NCI-H146 (cell line): ENCODE measurements around the gene TBCD.
"Not testable (repeated sequence)": the region's sequence is repeated elsewhere in the genome, so short reads cannot be mapped to it uniquely, and the experiment has no call there.

Experiments used
- DNase-seq: peaks from one replicate; lab custom pipeline; 2025; lab: John Stamatoyannopoulos, UW

Gene TBCD

DNA sequence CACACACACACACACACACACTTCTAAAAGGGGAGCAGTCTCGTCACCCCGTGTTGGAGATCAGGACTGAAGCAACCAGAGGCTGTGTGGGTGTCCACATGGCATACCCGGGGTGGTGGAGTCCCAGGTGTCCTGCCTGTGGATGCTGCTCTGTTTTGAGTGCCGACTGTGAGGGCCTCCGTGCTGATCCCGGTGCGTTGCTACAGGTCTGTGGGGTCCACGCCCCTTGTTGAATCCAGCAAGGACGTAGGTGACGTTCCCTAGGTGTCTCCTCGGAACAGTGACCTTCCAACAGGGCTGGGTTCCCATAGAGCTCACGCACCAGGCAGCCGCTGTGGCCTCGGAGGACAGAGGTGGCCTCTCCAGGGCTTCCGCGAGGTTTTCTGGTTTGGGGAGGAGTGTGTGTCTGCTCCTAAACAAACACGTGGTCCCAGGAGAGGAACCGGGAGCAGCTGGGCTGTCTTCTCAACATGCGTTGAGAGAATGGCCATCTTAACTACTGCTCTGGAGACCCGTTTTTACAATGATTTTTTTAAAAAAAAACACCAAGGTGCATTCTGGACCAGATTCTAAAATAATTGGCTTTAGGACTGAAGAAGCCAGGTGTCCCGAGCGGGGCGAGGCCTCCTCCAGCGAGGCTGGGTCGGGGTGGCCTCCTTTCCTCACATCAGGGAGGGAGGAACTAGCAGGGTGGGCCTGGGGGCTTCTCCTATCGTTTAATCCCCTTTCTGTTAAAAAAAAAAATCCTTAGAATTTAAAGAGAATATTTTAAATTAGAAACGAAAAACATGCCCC lies 188.6 kb downstream of the TBCD start:
- DNase-seq = no peak

- no peak for DNase-seq
These were observed 189.4 kb downstream of the TBCD start for GRCh38 chr17:82941021-82942001.

GRCh38 chr17:82942166-82943130 lies 190.6 kb downstream of the TBCD start:
- DNase-seq = no peak

DNA sequence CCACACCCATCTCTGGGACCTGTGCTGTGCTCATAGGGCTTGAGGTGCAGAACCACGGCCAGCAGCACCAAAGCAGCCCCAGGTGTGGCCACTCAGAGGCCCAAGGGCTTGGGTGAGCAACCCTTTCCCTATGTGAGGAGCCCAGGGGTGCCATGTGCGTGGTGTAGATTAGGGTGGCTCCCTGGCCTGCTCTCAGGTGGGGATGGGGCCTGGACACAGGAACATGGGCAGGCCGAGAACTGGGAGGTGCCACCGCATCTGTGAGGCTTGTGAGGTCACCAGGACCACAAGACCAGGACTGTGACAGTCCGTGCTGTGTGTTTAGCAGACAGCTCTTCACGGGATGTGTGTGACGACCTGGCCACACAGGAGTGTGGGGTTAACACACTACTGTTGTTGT lies 191.5 kb downstream of the TBCD start:
- no peak for DNase-seq

DNA sequence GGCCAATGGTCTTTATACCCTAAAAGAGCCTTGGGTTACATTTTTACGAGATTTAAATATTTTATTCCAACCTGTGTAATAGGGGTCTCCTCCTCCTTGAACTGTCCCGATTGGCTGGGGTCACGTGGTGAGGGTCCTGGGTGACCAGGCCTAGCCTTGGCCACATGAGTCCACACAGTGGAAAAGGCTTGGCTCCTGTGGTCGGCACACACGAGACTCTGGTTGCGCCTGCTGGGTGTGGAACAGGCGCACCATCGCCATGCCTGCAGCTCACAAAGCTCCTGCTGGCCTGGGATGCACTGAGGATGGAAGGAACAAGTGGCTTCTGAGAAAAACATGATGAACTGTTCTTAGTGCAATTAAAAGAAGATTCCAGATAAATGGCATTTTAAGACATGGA lies 191.9 kb downstream of the TBCD start:
- DNase-seq = no peak

- DNase-seq = no peak
These were observed 193.1 kb downstream of the TBCD start for GRCh38 chr17:82944990-82945389.

GRCh38 chr17:82946081-82946480 lies 194.2 kb downstream of the TBCD start:
- DNase-seq = no peak

DNA sequence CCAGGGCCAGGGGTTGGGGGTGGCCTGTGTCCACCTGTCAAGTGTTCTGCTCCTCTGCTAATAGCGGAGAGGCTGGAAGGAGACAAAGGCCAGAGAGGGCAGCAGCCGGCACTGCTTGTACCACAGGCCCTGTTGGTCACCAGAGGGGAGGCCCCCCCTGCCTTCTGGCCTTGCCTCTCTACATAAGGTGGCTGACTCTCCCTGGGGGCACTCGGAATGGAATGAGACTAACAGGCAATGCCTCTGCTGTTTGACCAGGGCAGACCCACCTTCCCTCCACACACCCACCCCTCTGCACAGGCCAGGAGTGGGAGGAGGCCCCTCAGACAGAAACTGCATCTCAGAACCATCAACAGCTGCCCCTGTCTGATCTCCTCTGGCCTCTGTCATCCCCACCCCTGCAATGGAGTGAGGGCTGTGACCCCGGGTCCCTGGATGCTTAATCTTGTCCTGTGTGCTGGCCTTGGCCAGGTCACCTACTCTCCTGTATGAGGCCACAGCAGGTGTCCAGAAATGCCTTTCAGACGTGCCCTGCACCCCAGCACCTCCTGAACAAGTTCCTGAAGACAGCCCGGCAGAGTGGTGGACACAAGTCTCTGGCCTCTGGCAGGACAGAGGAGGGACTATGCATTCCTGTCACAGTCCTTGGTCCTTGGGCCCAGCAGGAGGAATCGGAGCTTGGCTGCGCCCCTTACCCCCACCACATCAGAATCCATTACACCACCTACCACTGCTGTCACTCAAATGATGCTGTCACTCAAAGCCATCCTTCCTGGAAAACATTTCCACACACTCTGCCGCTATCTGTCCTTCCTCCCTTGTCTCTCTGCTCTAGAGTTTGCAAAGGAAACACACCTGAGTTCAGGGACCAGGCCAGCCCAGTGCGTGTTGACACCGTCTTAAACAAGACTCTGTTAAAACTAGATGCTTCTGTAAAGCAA lies 195.5 kb downstream of the TBCD start:
- no peak for DNase-seq

DNA sequence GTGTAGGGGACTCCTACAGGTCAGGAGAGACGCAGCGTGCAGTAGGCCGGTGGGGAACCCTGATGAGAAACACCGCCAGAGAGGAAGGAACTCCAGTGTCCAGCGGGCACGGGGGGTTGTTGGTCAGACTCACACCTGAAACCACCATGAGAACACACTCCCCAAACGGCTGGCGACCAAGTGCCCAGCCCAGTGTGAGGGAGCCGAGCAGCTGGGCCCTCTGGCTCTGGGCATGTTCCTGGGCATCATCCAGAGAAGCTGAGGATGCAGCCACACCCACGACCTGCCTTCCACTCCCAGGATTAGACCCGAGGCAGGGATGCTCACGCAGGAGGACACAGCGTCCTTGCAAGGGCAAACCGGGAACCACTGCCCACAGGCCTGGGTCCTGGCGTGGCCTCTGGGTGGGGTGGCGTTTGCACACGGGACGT lies 196.2 kb downstream of the TBCD start:
- no peak for DNase-seq

DNA sequence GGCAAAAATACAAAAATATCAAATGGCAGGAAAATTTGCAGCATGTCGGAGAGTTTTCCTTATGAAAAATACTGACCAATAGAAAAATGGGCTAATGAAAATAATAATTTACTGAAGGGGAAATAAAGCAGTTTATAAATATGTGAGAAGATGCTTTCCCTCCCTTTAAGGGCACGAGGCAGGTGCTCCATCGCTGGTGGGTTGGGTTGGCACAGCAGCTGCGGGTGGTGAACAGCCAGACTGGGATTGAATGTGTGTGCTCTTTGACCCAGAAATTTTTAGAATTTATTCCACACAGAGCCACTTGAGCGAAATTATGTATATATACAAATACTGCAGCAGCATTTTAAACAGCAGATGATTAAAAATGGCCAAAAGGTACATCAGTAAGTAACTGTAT lies 197.1 kb downstream of the TBCD start:
- DNase-seq = no peak

DNA sequence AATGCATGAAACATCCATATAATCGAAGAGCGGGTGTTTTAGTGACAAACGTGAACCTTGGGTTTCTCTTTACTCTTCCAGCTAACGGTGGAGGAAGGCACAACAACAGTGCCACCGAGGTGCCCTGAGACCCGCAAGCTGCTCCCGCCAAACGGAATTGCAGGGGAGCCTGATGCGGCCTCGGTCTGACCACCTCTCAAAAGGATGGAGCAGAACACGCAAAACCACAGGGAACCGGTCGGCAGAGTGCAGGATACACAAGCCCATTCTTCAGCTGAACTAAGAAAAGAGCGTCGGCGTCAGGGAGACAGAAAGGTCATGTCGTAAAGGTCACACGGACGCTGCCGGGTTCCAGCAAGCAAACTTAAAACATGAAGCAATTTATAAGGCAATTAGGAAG lies 197.5 kb downstream of the TBCD start:
- DNase-seq = no peak

GRCh38 chr17:82949984-82950383 lies 198.1 kb downstream of the TBCD start:
- no peak for DNase-seq

- no peak for DNase-seq
These were observed 198.7 kb downstream of the TBCD start for GRCh38 chr17:82950525-82951102.

- no peak for DNase-seq
These were observed 200.2 kb downstream of the TBCD start for GRCh38 chr17:82952019-82952418.

DNA sequence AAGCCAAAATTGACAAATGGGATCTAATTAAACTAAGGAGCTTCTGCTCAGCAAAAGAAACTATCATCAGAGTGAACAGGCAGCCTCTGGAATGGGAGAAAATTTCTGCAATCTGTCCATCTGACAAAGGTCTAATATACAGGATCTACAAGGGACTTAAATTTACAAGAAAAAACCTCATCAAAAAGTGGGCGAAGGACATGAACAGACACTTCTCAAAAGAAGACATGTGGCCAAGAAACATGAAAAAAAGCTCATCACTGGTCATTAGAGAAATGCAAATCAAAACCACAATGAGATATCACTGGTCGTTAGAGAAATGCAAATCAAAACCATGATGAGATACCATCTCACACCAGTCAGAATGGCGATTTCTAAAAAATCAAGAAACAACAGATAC lies 203.2 kb downstream of the TBCD start:
- DNase-seq = not testable (repeated sequence)

DNA sequence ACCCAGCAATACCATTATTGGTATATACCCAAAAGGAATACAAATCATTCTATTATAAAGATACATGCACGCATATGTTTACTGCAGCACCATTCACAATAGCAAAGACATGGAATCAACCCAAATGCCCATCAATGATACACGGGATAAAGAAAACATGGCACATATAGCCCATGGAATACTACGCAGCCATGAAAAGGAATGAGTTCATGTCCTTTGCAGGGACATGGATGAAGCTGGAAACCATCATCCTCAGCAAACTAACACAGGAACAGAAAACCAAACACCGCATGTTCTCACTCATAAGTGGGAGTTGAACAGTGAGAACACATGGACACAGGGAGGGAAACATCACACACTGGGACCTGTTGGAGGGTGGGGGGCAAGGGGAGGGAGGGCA lies 203.8 kb downstream of the TBCD start:
- DNase-seq = not testable (repeated sequence)

- DNase-seq = no peak
These were observed 204.4 kb downstream of the TBCD start for GRCh38 chr17:82956146-82956725.

GRCh38 chr17:82956726-82957468 lies 205.0 kb downstream of the TBCD start:
- DNase-seq = no peak

DNA sequence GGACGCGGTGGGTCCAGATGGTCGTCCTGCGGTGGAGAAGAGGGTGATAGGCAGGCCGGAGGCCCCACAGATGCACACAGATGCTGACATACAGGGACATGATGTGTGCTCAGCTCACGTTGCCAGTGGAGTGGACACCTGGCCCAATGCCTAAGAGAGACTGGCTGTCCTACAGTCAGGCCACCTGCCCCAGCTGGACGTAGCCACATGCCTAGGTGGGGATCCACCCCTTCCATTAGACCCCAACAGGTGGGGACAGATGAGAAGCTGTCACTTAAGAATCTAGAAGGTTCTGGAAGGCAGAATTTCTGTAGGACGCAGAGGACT lies 205.6 kb downstream of the TBCD start:
- no peak for DNase-seq
